Measurements from ENCODE around the gene SRBD1. TPM values are rescaled to one million over a fixed set of nuclear protein-coding genes. Genes with fewer than 3 reads are reported as not detected.

SRBD1 gene
- total RNA-seq, 1 donor, result 17.4 TPM

DNA sequence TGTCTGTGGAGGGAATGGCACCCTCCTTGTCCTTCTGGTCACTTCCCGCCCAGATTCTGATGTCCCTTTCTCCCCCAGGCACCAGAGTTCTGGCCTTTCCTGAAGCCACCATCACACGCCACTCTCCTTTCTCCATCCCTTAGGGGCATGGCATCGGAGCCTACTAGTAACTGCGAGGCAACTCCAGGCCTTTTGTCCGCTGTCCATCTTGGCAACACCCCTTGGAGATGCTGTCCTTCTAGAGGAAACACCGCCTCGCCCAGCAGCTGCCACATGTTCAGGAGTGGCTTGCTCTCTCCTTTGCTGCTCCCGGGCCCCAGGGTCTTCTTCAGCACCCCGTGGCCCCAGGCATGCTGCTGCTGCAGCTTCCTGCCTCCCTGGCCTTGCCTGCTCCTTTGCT is 267.0 kb downstream of the SRBD1 start:
- Histone ChIP-seq H3K79me2 (ENCODE audit: insufficient read depth, low read length) (no peaks in the 10 kb centered on the region), H2AFZ (ENCODE audit: low read length) (no peak overlapping the region), H3K4me3 (ENCODE audit: insufficient read depth, low read length) (no peak overlapping the region), H3K27ac (ENCODE audit: low read depth, low read length) (no peak overlapping the region), H3K27me3 (ENCODE audit: insufficient read depth, low read length) (peaks cover 8% of the 10 kb centered on the region), H3K36me3 (ENCODE audit: insufficient read depth, low read length) (no peaks in the 10 kb centered on the region), H3K9me3 (ENCODE audit: low read depth, low read length) (no peaks in the 10 kb centered on the region), H4K20me1 (ENCODE audit: insufficient read depth, low read length) (no peaks in the 10 kb centered on the region), H3K4me1 (ENCODE audit: insufficient read depth, low read length) (no peaks in the 10 kb centered on the region), H3K4me2 (ENCODE audit: insufficient read depth, low read length) (no peak overlapping the region)
- no peak for DNase-seq (ENCODE audit: insufficient read length, low spot score, missing footprints)
- TF ChIP-seq CTCF (IDR thresholded peaks at IDR 0.05; ENCODE audit: extremely low read depth, low read depth, low read length), result no peak

- Histone ChIP-seq H2AFZ (ENCODE audit: low read length) (no peak overlapping the region), H3K4me1 (ENCODE audit: insufficient read depth, low read length) (no peaks in the 10 kb centered on the region), H3K9me3 (ENCODE audit: low read depth, low read length) (no peaks in the 10 kb centered on the region), H4K20me1 (ENCODE audit: insufficient read depth, low read length) (no peaks in the 10 kb centered on the region), H3K36me3 (ENCODE audit: insufficient read depth, low read length) (no peaks in the 10 kb centered on the region), H3K27me3 (ENCODE audit: insufficient read depth, low read length) (peaks cover 8% of the 10 kb centered on the region), H3K79me2 (ENCODE audit: insufficient read depth, low read length) (no peaks in the 10 kb centered on the region), H3K4me3 (ENCODE audit: insufficient read depth, low read length) (no peak overlapping the region), H3K4me2 (ENCODE audit: insufficient read depth, low read length) (no peak overlapping the region), H3K27ac (ENCODE audit: low read depth, low read length) (no peak overlapping the region)
- TF ChIP-seq CTCF (IDR thresholded peaks at IDR 0.05; ENCODE audit: extremely low read depth, low read depth, low read length), result no peak
- DNase-seq (ENCODE audit: insufficient read length, low spot score, missing footprints), result no peak
Measured at GRCh38 chr2:45343251-45344017, 267.6 kb downstream of the SRBD1 start.

DNA sequence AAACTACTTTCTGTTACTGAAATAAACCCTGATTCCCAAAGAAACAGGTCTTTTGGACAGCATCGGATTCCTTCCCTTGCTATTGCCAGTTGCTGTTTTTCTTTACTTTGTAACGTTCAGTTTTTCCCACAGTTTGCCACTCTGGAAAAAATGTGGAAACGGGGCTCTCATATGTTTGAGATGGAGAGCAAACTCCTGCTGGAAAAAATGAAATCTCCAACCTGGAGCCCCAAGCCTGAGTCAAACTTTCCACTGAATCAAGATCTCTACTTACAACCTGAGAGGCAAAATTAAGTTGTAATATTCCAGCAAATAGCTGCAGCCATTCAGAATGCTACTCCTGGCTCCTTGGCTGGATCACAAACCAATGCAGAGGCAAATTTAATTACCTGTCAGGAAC is 270.7 kb downstream of the SRBD1 start:
- Histone ChIP-seq H3K27ac (ENCODE audit: low read depth, low read length) (no peak overlapping the region), H3K27me3 (ENCODE audit: insufficient read depth, low read length) (peaks cover 6% of the 10 kb centered on the region), H3K4me3 (ENCODE audit: insufficient read depth, low read length) (no peak overlapping the region), H2AFZ (ENCODE audit: low read length) (no peak overlapping the region), H4K20me1 (ENCODE audit: insufficient read depth, low read length) (no peaks in the 10 kb centered on the region), H3K36me3 (ENCODE audit: insufficient read depth, low read length) (no peaks in the 10 kb centered on the region), H3K4me2 (ENCODE audit: insufficient read depth, low read length) (no peak overlapping the region), H3K4me1 (ENCODE audit: insufficient read depth, low read length) (no peaks in the 10 kb centered on the region), H3K79me2 (ENCODE audit: insufficient read depth, low read length) (no peaks in the 10 kb centered on the region), H3K9me3 (ENCODE audit: low read depth, low read length) (no peaks in the 10 kb centered on the region)
- no peak for TF ChIP-seq CTCF (IDR thresholded peaks at IDR 0.05; ENCODE audit: extremely low read depth, low read depth, low read length)
- DNase-seq (ENCODE audit: insufficient read length, low spot score, missing footprints), result no peak

- DNase-seq (ENCODE audit: insufficient read length, low spot score, missing footprints), result no peak
- H3K4me1 ChIP-seq (ENCODE audit: insufficient read depth, low read length), result no peaks in the 10 kb centered on the region
- no peak overlapping the region for H3K4me3 ChIP-seq (ENCODE audit: insufficient read depth, low read length)
- no peaks in the 10 kb centered on the region for H4K20me1 ChIP-seq (ENCODE audit: insufficient read depth, low read length)
- no peak for TF ChIP-seq CTCF (IDR thresholded peaks at IDR 0.05; ENCODE audit: extremely low read depth, low read depth, low read length)
- no peak overlapping the region for H3K27ac ChIP-seq (ENCODE audit: low read depth, low read length)
- H2AFZ ChIP-seq (ENCODE audit: low read length), result no peak overlapping the region
- H3K4me2 ChIP-seq (ENCODE audit: insufficient read depth, low read length), result no peak overlapping the region
- H3K79me2 ChIP-seq (ENCODE audit: insufficient read depth, low read length), result no peaks in the 10 kb centered on the region
- no peaks in the 10 kb centered on the region for H3K36me3 ChIP-seq (ENCODE audit: insufficient read depth, low read length)
- no peaks in the 10 kb centered on the region for H3K9me3 ChIP-seq (ENCODE audit: low read depth, low read length)
- H3K27me3 ChIP-seq (ENCODE audit: insufficient read depth, low read length), result peaks cover 6% of the 10 kb centered on the region
Measured at GRCh38 chr2:45339253-45339652, 271.8 kb downstream of the SRBD1 start.

Small RNAs within 50 kb of the gene (small RNA-seq; reads per million reads assigned to genes)
- not detected for gene RN7SL414P

Other genes starting within 250 kb of the SRBD1 start
- gene PRKCE, start 40.4 kb upstream of the SRBD1 start, total RNA-seq, result 13.6 and 22.1 TPM in 2 replicates